Measurements from ENCODE around the gene ALKBH8.
"Not testable (repeated sequence)": the region's sequence is repeated elsewhere in the genome, so short reads cannot be mapped to it uniquely, and the experiment has no call there.

The ALKBH8 gene

DNA sequence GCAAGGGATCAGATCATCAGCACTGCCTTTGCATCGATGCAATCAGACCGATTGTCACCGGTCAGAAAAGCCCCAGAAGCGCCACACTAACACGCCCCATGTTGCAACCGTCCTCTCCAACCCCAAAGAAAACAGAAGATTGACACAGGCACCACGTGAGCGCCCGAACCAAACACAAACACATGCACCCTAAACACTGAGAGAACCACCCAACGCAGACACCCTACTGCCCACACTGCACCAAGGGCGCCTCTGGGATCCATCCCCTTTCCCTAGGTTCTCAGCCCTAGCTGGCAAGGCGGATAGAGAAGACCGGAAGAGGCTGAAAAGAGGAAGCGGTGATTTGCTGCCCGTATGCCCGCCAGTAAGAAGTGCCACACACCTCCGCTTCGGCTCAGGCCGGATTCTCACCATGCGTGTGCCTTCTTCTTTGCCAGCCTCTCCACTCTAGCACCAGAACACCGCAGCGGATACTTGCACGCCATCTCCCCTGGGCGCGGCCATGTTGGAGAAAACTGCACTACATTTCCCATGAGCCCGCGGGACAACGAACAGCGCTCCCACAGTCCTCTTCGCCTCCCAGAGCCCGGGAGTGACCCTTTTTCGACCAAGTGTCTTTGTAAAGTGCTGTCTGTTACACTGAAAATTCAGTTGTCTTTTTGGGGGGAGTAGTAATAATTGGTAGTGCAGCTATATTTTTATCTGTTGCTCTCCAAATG lies at the start of gene ALKBH8:
ALKBH8 (minus strand) TSS at position 517 of the 719 bp plus-strand sequence. CDS start 4,842 bp downstream, outside the sequence.
- peak; percentile 57 for DNase-seq

- no peak for DNase-seq
Observed at GRCh38 chr11:107612445-107612844, 46.9 kb upstream of the ALKBH8 start.

DNA sequence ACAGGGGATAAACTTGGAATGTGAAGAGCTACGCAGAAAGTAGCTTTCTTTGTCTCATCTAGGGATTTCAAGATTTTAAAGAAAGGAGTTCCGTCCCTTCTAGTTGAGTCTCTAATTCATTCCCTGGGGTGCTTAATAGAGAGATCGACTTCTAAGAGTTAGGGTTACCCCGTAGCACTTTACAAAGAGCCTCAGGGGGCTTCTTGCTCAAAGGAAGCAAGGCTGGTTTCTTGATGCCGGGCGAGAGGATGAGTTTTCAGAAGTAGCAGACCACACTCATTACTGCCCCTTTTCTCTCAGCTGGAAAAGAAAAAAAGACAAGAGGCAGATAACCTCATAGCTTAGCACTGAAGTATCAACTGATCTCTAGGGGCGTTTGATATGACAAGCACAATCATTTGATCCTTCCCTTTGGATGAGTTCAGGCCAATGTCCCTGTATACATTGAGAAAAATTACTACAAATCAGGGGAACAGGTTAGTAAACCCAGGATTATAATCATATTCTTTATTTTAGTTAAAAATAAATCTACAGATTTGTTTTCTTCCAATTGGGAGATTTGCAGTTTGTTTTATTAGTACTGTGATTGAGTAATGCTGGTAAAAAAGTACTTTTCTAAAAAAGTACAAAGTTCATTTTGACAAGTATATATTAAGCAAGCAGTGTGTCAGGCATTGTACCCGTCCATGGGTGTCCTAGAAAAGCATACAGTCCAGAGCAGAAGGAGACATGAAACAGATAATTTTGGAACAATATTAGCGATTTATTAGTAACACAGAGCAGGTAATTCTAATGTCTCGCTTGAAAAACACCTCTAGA lies 44.1 kb upstream of the ALKBH8 start:
- no peak for DNase-seq

DNA sequence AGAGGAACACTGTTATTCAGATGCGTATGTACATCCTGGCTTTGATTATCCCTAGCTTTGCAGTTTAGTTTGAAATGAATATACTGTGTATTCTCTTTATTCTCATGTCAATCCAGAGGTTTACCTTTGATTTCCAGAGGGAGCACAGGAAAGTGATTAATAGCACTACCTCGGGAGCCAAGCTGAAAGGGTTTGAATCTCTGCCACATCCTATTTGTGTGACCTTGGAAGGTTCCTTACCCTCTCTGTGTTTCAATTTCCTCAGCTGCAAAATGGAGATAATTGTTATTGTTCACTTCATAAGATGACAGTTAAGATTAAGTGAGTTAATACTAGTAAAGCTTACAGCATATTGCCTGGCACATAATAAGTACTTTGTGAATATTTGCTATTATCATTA lies 43.3 kb upstream of the ALKBH8 start:
- DNase-seq, result no peak

DNA sequence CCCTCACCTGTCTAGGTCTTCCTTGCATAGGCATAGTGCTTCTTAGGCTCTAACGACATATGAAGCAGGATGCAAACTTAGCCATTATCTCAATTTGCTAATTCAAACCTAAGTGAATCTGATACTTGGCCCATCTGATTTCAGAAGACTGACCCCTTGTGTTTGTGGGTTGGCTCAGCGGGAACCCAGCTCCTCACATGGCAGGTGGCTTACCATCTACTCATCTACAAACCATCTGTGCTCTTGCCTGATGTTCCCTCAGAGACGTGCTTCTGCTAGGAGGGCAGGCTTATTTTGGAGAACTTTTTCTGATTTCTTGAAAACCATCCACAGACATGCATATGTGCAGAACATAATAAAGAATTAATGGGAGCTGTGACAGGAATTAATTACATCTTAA lies 40.6 kb upstream of the ALKBH8 start:
- no peak for DNase-seq

- no peak for DNase-seq
Observed at GRCh38 chr11:107605061-107606006, 39.8 kb upstream of the ALKBH8 start.

DNA sequence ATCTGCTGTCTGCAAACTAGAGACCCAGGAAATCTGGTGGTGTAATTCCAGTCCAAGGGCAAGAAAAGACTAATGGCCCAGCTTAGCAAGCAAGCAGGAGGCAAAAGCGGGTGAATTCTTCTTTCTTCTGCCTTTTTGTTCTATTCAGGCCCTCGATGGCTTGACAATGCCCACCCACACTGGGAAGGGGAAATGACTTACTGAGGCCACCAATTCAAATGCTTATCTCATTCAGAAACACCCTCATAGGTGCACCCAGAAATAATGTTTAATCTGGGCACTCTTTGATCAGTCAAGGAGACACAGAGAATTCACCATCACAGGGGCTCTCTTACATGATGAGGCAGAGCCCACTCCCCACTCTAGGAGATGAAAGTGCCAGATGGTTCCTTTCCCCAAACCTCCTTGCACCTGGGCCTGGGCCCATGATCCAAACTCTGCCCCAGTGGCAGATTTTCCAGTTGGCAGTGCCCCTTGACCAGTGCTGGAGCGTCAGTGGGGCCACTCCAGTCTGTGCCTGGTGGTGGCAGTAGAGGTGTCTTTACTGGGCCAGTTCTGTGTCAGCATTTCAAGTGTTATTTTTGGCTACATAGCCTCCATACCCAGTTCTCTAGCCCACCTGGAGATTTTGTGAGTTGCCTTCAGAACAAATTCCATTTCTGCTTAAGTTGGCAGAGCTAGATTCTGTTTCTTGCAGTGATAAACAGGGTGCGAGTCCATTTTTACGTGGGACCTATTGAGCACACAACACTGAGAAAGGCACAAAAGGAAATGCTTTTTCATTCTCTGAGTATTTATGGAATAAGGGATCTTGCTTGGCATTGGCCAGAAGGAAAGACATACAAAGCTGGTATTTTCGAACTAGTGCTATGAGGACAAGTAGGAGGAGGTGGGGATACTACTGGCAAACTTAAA lies 32.9 kb upstream of the ALKBH8 start:
- DNase-seq, result no peak

DNA sequence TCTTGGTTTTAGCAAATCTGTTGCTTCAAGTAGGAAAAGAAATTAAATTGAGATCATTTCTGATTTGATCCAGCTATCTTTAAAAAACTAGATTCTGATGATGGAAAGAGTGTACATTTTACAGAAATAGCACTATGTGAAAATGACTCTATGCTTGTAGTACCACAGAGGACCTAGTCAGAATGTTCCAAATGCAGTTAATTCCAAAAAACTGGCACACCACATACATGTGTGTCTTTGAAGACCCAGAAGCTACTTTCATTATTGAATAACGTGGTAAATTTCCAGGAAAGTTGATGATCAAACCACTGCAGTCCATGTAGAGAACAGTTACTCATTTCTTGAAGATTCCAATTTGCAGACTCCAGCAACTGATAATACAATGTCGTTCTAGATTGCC lies 29.2 kb upstream of the ALKBH8 start:
- no peak for DNase-seq

DNA sequence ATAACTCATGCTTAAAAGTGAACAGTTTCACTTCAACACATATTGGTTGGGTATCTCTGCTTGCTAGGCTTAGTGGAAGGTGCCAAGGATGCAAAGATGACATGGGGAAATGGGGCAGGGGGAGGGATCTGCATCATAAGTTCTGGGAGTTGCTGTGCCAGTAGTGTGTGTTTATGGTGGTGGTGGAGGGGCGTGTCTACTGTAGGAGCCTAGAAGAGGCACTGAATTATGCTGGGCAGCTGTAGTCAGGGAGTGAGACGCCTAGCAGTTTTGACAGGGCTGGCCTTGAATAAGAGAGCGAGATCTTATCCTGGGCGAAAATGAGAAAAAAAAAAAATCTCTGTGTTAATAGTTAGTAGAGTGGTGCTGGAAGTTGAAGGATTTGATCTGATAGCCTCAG lies 28.4 kb upstream of the ALKBH8 start:
- no peak for DNase-seq

- no peak for DNase-seq
Observed at GRCh38 chr11:107592813-107593212, 27.3 kb upstream of the ALKBH8 start.

GRCh38 chr11:107592231-107592590 lies 26.7 kb upstream of the ALKBH8 start:
- DNase-seq, result no peak

DNA sequence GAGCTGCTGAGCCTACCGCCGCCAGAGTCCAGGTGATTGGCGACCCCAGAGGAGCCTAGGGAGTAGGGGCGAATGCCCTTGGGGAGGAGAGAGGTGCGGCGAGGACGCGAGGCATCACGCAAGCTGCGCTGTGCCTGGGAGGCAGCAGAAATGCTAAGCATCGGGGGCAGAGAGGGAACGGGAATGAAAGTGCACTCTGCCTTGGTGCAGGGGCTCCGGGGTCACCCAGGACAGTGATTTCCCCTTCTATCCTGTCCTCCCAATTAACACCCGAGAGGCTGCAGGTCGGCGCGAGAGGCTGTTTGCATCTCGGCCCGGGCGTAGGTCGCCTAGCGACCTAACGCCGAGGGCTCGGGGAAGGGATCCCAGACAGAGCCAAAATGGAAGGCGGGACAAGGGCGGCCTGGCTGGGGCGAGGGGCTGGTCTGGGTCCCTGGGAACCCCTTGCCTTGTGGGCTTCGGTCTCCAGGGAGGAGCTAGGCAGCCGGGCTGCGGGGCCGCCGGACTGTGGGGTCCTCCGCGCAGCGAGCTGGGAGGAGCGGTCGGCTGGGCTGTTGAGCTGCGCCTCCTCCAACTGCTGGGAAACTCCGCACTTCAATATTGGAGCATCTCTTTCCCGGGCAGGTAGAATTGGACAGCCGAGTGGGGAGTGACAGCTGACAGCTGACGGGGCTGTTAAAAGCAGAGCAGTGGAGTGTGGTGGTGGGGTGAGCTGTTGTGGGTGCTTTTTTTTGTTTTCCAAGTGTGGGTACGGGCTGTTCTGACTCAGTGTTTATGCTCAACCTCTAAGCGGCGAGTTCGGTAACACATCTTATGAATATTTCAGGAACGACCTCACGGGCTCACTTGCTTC lies 26.1 kb upstream of the ALKBH8 start:
- no peak for DNase-seq

- DNase-seq, result no peak
Observed at GRCh38 chr11:107590460-107591377, 25.2 kb upstream of the ALKBH8 start, which contains the start of gene ELMOD1. Gene ELMOD1 (plus strand): TSS chr11:107591147. CDS start chr11:107618190, 27,043 bp downstream.

DNA sequence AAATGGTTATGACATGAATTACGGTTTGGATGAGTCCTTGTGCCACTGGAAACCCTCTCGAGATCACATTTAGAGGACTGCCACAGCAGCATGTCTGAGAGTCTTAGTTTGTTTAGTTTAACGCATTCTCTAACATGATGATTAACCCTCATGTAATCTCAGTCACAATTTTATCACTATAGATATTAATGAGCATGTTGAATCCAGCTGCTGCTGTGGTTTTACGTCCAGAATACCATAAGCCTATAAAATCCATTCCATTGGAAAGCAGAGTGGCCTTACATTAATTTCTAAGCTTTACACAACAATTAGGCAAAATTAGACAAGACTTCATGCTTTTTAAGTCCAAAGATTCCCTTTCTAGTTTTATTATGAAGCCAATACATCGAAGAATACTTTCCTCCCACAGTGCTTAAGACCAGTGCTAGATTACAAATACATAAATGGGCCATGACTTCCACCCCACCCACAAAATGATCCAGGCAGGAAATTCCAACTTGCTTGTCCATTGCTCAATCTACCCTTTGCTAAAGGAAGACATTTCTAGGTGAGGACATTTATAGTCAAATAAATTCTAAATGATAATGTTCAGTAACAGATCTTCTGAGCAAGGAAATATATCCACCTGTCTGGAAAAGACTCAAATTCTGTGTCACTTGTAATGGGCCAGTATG lies 21.9 kb upstream of the ALKBH8 start:
- no peak for DNase-seq

- DNase-seq, result no peak
Observed at GRCh38 chr11:107583629-107584195, 18.2 kb upstream of the ALKBH8 start.

GRCh38 chr11:107581147-107581546 lies 15.6 kb upstream of the ALKBH8 start:
- no peak for DNase-seq

- DNase-seq, result not testable (repeated sequence)
Observed at GRCh38 chr11:107579169-107579568, 13.6 kb upstream of the ALKBH8 start.

GRCh38 chr11:107577346-107577711 lies 11.8 kb upstream of the ALKBH8 start:
- DNase-seq, result no peak

All from amniotic stem cell (primary cell).